HG02943 (cell line): ENCODE results near the gene STPG3.

Source experiments
- ATAC-seq: cut with Tn5 transposase; IDR thresholded peaks from one replicate; pipeline ENCODE4 v1.9.1; 2021; ENCODE audit warnings: mild to moderate bottlenecking, low read depth, moderate library complexity; ENCODE audit not compliant: unreplicated experiment

Gene STPG3

DNA sequence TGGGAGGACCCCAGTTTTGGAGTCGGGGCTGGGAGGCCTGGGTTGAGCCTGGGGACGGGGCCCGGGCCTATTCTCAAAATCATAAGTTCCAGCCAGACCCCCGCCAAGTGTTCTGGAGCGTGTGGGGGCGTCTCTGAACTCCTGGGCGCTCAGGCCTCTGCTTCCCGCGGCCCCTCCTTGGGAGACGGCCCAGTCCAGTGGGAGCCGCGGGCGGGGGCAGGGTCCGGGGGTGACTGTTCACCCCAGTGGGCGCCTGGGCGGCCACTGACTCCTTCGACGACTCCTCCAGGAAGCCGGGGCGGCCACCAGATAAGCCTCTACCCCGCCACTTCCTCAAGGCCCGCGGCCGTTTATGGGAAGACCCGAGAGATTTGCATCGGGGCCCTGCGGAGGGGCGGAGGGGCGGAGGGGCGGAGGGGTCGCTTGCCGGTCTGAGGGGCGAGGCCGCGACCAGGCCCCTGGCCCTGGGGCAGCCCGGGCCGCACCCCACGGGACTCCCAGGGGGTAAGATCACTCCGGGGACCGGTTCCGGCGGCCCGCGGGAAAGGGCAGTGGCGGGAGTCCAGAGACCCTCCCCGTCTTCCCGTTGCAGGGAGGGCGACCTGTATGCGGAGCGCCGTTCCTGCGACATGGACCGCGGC lies 27.1 kb downstream of the STPG3 start:
- peak; percentile 12 for ATAC-seq

DNA sequence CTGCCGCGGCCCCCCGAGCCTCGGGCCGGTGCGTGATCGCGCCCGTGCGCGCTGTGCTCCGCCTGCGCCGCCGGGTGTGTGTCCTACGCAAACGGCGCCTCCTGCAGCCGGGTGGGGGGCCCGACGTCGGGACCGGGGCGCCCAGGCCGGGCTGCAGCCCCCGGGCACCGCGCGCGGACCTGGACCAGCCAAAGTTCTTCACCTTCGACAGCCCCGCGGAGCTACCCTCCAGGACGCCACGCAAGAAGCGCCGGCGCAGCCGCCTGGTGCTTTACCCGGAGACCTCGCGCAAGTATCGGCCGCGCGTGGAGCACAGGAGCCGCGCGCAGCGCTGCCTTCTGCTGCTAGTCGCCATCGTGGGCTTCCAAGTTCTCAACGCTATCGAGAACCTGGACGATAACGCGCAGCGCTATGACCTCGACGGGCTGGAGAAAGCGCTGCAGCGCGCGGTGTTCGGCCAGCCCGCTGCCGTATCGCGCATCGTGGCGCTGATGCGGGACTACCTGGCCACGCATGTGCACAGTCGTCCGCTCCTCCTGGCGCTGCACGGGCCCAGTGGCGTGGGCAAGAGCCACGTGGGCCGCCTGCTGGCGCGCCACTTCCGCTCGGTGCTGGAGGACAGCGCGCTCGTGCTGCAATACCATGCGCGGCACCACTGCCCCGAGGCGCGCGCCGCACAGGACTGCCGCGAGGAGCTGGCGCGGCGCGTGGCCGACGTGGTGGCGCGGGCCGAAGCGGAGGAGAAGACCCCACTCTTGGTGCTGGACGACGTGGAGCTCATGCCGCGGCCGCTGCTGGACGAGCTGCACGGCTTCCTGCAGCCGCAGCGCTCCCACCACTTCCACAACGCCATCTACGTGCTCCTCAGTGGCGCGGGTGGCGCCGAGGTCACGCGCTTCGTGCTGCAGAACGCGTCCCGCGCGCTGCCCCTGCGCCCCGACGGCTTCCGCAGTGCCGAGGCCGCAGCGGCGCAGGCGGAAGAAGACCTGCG lies 27.9 kb downstream of the STPG3 start:
- no peak for ATAC-seq

DNA sequence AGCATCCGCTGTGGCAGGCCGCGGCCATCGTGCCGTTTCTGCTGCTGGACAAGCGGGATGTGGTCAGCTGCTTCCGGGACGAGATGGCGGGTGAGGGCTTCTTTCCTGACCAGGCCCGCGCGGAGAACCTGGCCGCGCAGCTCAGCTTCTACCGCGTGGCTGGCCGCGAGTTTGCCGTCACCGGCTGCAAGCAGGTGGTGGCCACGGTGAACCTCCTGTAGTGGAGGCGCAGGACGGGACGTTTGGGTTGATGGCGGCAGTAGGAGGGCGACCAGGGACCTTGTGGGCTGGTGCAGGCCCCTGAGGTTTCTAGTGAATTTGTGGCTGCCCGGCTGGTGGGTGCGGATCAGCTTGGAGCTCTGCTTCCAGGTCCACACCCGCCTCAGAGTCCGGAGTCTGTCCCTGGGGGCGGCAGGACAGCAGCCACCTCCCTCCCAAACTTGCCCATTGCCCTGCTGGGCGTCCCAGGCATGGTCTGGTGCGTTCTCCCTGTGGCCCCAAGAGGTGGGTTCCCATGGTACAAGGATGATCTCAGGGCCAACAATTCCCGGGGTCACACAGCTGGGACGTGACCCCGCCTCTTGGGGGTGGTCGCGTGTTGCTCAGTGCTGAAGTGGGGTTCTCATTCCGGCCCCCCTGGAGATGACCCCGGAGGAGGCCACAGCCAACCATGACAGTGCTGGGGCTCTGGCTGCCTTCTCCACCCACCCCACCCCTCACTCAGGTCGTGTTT lies 28.8 kb downstream of the STPG3 start:
- ATAC-seq = no peak

DNA sequence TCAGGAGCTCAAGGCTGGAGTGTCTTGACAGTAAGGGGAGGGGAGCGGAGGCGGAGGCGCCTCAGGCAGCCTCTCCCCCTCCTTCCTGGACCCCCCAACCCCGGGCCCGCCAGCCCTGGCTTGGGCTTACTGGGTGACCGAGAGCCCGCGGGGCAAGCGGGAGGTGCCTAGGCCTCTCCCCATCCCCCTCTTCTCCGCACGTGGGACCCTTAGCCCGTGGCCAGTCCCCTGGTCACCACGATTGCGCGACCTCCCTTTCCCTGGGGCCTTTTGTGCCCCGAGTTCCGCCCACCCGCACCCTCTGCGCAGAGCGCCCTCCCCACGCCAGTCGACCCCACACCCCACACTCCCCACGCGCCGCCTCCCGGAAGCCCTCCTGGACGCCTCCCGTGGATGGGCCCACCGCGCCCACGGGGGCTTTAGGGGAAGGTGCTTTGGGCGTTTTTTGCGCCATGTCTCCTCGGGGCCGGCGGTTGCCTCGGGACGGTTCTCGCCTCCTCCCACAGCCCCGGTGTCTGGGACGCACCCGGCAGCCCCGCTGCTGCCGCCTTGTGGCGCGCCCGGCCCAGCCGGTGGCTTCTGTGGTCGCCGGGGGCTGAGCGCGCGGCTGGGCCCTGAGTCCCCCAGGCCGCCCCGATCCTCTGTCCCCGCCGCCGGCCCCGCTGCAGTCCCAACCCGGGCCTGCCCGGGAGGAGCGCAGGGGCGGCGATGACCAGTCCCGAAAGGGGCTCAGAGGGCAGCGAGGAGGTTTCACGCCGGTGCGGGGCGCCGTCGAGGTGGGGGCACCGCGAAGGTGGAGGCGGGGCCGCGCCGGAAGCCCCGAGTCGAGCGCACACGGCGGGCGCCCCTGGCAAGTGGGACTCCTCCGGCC lies 29.6 kb downstream of the STPG3 start:
- ATAC-seq = no peak

DNA sequence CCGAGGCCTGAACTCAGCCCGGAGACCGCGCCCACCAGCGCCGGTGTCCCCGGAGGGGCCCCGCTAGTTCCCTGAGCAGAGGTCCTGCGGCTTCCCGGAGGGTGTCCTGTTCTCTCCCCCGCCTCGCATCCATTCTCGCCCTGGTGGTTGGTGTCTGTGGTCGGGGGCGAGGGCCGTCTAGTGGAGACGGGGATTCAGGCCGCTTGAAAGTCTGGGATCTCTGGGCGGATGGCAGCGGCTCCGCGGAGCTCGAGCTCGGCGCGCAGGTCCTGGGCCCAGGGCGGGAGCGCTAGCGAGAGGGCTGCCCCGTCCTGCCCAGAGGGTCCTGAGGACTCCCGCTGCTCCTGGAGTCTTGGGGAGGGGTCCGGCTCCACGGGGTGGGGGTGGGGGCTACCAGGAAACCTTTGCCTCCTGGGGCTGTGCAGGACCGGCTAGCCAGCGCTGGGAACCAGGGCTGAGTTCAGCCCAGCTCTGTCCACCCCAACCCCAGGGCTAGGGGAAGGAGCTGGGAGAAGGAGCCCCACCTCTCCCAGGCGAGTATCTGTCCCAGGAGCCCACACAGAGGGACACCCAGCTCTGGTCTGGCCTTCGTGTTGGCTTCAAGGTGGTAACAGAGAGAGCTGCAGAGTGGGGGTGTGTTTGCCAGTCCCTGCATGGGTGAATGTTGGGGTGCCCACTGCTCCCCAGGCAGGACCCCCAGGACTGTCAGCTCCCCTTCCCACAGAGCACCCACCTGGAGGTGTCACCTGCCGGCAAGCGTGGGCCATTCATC lies 30.4 kb downstream of the STPG3 start:
- no peak for ATAC-seq

DNA sequence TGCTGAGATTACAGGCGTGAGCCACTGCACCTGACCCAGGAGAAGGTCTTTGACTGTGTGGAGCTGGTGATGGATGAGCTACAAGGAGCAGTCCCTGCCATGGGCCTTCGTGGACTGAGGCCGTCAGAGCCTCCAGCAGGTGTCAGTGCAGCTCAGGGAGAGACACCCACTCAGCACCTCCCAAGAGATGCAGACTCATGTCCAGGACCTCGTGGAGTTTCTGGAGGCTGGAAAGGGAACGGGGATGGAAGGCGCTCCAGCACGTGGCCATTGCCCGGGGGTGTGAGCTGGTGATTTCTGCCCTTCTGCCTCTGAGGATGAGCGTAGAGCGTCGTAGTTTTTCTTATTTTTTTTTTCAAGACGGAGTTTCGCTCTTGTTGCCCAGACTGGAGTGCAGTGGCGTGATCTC lies 35.9 kb downstream of the STPG3 start:
- ATAC-seq = no peak

DNA sequence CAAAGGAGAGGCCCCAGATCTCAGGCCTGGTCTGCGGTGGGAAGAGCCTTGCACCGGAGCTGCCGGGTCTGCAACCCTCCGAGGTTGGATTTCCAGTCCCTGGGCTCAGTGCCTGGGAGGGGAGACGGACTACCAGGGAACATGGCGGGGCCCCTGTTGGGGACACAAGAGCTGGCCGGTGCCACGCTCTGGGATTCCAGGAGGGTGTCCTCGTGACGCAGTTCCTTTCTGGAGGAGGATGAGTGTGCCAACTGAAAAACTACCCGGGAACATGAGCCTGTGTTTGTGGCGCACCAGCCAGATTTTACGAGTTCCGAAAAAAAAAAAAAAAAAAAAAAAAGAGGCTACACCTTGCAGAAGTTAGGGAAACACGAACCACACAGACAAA lies 42.0 kb downstream of the STPG3 start:
- no peak for ATAC-seq

DNA sequence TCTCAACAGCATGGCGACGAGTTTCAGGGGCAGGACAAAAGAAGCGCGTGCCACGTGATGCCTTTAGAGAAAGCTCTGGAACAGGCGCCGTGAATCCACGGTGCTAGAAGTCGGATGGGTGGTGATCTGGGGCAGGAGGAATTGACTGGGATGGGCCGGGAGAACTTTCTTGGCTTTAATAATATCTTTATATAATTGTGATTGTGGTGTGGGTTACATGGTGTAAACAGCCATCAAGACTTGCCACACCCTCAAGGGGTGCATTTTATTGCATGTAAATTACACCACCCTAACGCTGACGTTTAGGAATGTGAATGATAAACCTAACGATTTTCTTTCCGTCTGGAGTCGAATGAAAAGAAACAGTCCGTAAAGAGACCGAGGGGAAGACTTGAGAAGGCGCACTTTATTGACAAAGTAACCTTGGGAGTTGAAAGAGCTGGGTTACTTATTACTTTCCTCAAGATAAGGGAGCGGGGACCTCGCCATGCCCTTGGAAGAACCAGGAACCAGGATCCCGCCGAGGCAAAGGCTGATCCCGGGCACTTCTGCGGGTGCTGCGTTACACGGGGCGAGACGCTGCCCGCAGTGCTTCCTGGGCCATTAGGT lies 42.5 kb downstream of the STPG3 start:
- no peak for ATAC-seq

DNA sequence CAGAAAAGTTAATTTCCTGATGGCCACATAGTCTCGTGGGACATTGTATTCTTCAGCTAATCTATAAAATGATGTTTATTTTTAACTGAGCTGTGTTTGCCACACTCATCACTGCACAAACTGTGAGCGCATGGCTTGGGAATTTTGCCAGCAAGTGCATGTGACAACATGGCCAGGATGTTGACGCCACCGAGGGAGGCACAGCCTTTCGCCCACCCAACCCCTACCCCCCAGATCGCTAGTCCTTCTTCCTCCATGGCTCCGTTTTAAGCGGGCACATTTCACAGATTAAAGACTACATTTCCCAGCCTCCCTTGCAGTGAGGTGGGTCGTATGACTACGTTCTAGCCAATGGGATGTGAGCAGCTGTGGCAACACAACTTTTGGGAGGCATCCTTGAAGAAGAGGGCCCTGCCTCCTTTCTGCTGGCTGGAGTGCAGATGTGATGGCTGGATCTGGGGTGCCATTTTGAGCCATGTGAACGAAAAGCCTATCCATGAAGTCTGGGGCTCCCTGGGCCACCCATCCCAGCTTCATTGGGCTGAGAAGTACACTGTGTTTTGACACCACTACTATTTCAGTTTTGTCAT lies 43.1 kb downstream of the STPG3 start:
- ATAC-seq = no peak

DNA sequence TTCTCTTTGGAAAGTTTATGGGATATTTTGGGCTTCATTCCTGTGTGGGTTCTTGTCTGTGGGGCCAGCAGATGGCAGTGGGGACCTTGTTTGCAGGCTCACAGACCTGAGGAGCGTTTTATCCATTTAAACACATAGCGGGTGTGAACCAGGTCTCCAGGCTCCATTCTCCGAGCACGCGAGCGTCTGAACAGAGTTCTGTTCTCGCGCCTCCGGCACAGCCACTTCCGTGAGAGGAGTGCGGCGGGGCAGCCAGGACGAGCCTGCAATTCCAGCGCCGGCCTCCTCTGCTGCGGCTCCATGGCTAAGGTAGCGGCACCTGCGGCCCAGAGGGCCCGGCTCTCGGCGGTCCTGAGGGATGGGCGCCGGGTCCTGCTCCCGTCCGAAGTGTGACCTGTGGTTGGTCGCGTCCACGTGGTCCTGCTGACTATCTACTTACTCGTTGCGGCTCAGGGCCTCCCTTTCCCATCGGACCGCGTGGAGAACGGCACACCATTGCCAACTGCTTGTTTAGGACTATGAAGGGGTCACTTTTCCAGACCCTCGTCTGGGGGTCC lies 43.7 kb downstream of the STPG3 start:
- ATAC-seq = no peak

DNA sequence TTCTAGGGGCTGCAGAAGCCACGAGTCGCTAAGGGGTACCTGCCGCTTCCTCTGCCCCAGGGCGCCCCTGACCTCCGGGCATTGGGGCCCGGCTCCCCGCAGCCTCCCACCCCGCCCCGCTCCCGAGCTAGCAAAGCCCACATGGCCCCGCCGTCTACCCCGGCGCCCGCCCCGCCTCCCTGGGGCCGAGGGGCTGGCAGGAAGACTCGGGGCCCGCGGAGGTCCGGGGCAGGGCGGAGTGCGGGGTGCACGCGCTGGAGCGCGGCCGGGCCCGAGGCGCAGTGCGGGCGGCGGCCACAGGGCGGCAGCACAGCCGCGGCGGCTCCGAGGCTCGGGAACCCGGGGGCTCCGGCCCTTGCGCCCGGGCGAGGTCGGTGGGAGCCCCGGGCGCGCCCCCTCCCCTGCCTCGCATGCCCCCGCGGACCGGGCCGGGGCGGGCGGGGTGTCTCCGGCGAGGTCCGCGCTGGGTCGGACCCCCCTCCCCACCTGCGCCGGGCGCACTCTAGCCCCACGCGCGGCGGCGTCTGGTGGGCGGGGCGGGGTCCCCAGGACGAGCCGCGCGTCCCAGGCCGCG lies 44.2 kb downstream of the STPG3 start:
- no peak for ATAC-seq

DNA sequence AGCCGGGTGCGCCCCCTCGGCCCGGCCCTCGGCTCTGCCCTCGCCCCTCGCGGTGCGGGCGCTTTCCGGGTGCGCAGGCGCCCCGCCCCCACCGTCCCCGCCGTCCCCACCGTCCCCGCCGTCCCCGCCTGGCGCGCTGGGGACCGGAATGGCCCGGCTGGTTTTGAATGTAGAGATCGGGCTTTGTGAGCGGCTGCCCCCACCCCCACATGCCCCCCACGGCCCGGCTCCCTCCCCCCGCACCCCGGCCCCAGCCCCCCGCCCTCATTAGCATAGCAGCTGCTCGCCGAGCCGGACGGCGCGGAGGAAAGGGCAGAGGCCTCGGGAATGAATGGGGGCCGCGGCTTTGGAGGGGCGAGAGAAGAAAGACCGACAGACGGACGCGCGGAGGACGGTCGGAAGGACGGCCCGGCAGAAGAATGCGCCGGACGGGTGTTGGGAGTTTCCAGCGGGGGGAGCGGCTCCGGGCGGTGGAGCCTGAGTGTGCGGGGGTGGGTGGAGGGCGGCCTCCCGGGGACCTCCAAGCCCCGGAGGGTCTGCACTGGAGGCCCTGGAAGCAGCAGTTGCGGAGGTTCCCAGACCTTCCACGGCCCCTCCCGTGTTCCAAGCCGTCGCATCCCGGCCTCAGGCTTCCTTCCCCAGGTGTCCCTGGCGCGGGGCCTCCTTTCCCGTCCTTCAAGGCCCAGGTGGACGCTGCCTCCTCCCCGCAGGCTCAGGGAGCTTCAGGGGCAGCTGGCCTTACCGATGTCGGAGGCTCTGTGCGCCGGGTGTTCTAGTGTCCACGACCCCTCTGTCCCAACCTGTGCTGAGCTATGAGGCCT lies 45.0 kb downstream of the STPG3 start:
- ATAC-seq = no peak

DNA sequence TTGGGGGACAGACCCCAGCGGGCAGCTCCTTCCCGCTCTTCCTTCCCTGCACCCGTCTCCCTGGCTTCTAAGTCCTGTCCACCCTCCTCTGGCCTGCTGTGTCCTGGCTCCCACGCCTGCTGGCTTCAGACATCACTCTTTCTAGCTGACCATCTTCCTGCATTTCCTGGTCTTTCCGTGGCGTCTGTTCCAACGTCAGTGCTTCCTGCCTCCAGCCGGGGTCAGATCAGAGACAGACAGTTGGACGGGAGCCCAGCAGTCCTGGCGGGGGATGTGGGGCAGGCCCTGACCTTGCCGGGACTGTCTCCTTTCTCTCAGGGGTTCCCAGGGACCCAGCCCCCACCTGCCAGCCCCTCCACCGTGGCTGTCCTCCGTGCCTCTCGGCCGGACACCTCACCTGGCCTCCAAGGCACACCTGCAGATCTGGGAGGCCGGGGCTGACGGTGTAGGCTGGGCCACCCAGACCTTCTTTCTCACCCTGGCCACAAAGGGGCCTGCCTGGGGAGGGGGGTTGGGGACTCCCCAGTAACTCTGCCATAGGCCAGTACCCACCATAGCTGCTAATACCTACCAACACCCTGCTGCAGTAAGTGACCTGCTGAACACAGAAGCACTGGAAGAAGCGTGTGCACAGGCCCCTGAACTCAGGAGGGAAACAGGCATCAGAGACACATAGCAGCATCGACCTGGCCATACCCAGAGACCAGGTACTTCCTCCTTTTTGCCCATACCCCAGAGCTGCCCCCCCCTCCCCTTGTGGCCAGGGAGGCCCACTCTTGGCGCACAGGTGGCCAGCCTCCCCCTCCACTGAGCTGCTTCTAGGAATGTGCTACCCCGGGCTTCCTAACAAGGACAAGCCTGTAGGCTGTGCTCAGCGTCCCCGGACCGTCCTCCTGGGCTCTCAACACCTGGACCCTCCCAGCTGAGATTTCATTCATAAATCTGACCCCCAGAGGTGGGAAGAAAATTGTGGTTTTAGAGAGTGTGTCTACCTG lies 45.9 kb downstream of the STPG3 start:
- no peak for ATAC-seq

DNA sequence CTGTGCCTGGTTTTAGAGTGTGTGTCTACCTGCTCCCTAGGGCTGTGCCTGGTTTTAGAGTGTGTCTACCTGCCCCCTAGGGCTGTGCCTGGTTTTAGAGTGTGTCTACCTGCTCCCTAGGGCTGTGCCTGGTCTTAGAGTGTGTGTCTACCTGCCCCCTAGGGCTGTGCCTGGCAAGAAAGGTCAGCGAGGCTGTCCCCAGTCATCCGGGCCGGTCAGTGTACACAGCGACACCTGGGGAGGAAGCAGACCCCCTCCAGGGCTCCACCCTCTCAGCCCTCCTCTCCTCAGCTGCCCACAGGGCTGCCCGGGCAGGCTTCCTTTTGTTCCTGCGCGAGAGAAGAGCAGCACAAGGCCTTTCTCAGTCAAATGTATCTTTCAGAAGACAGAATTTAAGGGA lies 46.9 kb downstream of the STPG3 start:
- ATAC-seq = no peak

DNA sequence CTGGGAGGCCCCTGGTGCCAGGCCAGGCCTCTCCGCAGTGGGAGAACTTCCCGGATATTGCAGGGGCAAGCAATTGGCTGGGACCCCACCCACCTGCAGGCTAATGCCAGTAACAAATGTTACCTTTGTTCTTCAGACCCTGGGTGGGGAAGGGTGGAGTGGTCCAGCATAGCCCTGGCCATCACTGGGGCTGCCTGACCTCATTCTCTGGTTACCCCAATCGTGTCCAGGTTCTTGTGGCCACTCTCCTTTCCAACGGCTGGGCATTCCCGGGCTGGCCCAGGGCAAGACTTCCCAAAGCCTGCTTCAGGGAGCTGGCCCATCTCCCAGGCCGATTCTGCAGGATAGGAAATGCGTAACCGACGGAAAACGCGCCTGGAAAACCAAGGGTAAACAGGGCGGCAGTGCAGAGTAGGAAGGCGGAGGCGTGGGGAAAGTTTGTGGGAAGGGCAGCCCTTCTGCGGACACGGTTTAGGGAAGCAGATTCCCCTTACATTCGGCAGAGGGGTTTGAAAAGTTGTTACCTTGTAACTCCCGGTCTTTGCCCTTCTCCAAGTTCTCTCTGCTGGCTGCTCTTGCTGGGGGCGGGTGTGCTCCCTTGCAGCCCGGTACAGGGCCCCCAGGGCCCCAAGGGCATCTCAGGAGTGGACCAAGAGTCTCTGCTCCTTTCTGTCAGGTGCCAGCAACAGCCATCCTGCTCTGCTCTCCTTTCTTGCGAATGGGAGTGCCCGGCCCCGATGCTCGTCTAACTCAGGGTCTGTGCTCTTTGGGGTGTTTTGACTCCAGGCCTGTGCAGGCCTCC lies 47.5 kb downstream of the STPG3 start:
- ATAC-seq = no peak
